HS-27A (cell line): ENCODE measurements around the gene TPPP2.
"Not testable (repeated sequence)": the region's sequence is repeated elsewhere in the genome, so short reads cannot be mapped to it uniquely, and the experiment has no call there.

Experiments
- DNase-seq: peaks from one replicate; pipeline ENCODE4 v3.0.0-alpha.2; 2012; ENCODE audit warnings: low read depth, missing footprints

Gene TPPP2

DNA sequence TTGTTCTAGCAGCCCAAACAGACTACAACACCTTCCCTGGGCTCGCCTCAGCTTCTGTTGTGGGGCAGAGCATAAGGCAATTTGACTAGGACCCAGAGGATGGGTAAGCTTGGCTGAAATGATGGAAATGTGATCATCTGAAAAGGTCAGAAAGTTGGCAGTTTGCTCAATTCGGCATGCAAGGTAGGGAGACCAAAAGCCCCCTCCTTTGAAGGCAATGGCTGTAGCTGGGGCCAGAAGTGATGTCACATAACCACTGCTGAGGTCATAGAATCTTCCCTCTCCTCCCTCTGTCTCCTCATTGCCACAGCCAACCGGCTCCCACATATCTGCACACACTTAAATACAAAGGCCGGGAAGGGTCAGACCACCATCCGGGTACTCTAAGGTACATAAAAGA is at the start of gene TPPP2:
Gene TPPP2, plus strand, starts transcription at position 301 of the 400 bp plus-strand sequence. CDS start 365 bp downstream, outside the sequence.
- DNase-seq: no peak

DNA sequence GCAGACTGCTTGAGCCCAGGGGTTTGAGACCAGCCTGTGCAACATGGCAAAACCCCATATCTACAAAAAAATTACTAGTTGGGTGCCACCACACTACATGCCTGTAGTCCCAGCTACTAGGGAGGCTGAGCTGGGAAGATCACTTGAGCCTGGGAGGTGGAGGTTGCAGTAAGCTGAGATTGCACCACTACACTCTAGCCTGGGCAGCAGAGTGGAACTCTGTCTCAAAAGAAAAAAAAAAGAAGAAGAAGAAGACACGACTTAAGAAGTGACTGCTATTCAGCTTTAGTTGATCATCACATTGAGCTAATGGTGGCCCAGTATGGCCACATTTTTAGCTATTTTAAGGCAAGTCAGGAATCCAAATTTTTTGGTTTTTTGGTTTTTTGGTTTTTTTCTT is 49.1 kb upstream of the TPPP2 start:
- no peak for DNase-seq

DNA sequence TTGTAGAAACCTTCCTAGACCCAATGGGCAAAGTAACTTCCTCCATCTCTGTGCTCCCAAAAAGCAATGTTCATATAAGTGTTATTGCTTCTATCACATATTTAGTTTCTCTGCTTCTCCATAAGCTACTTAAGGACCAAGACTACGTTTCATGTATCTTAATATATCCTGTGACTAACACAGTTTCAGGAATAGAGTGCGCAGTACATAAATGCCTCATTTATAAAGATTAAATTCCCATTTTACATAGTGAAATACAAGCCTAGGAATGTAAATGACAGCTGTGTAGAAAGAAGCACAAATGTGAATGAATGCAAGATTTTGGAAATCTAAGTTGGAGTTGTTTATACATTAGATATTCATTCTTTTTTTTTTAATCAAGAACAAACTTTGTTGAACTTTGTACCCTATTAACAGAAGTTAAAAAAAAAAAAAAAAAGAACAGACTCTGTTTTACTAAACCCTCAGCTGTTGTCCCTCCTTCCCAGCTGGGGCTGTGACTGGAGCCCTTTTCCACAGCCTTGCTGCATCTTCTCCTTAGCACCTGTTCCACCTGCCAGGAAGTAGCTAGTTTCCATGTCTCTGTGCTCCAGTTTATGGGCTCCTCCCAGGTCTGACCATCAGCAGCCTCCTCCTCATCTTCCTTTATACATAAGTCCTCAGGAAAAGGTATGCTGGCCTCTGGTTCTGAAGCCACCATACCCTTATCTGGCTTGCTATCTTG is 47.2 kb upstream of the TPPP2 start:
- DNase-seq: no peak

- DNase-seq: not testable (repeated sequence)
These were observed 44.4 kb upstream of the TPPP2 start for GRCh38 chr14:20985650-20986049.

GRCh38 chr14:20986811-20987210 is 43.2 kb upstream of the TPPP2 start:
- DNase-seq: peak; percentile 79

DNA sequence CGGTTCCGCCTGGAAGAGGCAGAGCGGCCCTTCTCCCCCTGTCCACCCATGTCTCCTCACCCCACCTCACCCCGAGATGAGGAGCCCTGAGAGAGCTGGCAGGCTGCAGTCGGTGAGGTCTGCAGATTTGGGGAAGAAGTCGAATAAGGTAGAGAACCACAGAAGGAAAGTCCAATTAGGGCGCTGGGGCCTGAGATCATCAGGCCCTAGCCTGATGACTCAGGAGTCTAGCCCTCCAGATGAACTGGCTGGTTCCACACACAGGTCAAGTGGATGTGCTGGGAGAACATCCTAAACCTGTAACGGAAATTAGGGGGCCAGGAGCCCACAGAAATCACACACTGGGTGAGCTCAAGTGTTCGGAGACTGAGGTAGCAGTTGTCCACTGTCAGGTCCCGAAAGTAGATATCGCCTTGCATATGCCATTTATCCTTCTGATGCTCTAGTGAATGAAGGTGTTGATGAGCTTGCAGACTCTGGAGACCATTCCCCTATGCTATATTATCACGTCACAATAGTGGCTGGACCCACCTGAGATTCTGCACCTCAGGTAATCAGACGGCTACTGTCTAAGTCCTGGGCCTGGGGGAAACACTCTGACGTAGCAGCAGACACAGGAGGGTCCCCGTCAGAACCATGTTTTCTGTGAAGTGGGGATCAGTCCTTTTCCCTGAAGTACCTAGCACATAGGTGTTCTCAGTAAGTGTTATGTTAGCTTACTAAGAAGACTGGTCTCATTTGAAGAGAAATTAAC is 41.1 kb upstream of the TPPP2 start:
- DNase-seq: no peak

DNA sequence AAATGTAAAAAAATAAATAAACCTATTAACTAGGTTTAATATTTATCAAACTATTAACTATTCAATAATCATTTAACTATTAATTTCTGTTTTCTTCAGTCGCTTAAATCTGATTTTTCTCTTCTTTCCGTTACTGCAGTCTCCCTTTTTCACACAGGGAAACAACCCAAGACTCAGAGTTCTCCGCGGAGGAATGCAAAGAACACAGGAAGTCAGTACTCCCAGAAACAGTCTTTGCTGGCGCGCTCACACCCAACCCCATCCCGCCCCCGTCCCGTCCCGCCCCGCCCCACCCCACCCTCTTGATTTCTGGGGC is 40.6 kb upstream of the TPPP2 start:
- DNase-seq: no peak

DNA sequence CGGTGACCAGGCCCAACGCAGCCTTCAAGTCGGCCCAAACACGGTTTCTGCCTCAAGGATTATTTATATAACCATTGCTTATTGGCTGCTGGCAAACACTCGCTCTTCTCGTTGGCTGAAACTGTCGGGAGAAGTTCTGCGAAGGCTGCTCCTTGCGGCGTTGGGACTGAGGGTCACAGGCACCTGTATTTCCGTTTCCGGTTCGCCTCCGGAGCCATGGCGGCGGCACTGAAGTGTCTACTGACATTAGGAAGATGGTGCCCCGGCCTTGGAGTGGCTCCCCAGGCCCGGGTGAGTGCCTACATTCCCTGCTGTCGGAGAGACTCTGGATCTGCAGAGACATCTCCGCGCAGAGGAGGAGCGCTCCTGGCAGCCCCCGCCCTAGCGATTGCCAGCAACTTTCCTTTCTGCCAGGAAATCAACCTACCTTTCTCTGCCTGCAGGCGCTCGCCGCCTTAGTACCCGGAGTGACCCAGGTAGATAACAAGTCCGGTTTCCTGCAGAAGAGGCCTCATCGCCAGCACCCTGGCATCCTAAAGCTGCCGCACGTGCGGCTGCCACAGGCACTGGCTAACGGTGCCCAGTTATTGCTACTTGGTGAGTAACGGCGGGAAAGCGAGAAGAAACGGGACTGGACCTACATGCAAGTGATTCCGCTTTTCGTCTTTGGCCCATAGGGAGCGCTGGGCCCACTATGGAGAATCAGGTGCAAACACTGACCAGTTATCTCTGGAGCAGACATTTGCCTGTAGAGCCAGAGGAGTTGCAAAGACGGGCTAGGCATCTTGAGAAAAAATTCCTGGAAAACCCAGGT is 40.0 kb upstream of the TPPP2 start, which contains the start of gene METTL17:
Gene METTL17, plus strand, starts transcription at position 194 of the 814 bp plus-strand sequence. Its CDS starts 23 bp downstream, at position 217.
- peak; percentile 94 for DNase-seq

DNA sequence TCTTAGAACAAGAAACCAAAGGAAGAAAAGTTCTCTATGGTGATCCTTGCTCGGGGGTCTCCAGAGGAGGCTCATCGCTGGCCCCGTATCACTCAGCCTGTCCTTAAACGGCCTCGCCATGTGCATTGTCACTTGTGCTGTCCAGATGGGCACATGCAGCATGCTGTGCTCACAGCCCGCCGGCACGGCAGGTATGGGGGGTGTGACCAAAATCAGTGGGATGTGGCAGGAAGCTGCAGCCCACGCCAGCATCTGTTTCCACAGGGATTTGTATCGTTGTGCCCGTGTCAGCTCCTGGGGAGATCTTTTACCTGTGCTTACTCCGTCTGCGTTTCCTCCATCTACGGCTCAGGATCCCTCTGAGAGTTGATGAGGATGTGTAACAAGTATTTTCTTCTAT is 33.5 kb upstream of the TPPP2 start:
- DNase-seq: no peak

DNA sequence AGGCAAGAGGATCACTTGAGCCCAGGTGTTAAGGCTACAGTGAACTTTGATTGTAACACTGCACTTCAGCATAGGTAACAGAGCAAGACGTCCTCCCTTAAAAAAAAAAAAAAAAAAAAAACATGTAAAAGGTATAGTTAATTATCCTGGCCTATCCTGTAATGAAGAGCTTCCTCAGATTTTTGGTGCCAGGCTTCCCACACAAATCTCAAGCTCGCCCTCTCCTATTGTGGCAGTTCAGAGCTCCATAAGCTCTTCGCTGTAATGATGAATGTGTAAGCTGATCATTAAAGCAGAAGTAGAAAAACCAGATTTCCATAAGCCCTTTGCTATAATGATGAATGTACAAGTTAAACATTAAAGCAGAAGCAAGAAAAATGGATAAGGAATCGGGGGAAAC is 32.9 kb upstream of the TPPP2 start:
- no peak for DNase-seq

DNA sequence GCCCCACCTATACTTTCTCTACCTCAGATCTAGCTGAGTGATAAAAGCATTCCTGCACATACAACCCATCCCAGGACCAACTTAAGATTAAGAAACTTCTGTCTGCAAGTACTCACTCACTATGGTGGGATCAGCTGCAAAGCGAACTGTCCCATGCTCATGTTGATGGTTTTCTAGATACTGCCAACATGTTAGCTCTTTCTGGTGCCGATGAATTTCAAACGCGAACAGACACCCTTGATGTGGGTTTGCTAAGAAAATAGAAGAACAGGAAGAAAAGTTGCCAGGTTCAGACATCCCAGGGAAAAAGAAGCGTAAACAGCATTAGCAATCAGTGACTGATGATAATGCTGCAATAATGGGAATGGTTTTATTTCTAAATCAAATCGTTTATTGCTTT is 32.5 kb upstream of the TPPP2 start:
- DNase-seq: no peak

DNA sequence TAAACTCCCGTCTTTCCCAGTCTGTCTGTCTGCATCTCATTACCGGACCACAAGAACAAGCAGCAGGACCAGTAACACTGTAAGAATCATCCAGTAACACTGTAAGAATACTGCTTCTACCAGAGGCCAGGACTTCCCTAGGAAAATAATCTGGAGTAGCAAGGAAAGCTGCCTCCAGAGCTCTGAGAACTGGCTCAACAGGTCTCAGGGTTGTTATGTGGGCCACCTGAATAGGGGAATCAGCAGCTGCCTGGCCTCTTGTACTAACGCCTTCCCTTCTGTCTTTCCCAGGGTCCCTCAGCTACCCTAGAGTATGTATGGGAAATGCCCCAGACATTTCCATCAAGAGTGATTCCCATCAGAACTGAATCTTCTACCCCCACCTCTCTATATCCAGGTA is 31.9 kb upstream of the TPPP2 start:
- no peak for DNase-seq

DNA sequence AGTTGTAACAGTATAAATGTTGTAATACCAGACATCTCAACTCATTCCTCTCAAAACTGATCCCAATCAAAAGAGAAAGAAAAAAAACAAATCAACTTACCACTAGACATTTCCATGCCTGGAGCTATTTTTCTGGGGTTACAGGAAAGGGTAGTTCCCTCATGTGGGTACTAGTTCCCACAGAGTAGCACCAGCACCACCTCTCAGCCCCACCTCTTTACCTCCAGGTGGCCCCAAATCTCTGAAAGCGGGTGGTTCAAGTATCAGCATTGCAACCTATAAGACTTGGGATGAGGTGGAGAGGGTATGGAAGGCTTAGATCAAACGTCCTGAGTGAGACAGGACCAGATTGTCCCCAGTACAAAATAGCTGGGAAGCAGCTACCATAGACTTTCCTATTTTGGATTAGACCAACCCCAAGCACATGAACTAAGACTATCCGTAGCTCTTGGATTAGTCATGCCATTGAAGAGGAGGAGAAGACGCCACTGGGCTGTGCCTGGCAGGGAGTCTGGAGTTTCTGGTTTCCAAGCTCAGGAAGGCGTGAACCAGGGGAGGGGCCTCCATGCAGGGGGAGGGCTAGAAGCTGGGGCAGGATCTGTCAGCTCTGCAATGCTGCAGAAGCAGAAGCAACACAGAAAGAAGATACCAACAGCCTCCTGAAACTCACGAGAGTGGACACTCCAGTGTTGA is 31.2 kb upstream of the TPPP2 start, which contains the start of gene SLC39A2:
Gene SLC39A2, plus strand, starts transcription at position 620 of the 693 bp plus-strand sequence. CDS start 154 bp downstream, outside the sequence.
- no peak for DNase-seq

DNA sequence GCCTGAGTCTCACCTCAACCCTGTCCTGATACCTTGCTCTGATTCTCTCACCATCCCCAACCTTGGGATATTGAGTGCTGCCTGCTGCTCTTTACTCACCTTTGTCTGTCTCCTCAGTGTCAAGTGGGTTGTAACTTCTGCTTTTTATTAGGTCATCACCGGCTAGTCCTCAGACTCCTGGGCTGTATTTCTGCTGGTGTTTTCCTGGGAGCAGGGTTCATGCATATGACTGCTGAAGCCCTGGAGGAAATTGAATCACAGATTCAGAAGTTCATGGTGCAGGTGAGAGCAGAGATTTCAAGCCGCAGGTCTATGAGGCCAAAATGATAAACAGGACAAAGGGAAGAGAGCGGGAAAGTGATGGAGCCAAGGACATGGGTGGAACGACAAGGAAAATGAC is 30.4 kb upstream of the TPPP2 start:
- DNase-seq: no peak

DNA sequence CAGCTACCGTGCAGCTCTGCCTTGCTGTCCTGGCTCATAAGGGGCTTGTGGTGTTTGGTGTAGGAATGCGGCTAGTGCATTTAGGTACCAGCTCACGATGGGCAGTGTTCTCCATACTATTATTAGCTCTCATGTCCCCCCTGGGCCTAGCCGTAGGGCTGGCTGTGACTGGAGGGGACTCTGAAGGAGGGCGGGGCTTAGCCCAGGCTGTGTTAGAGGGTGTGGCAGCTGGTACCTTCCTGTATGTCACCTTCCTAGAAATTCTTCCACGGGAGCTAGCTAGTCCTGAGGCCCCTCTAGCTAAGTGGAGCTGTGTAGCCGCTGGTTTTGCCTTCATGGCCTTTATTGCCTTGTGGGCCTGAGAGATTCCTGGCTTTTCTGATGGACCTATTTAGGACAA is 28.8 kb upstream of the TPPP2 start:
- DNase-seq: no peak

DNA sequence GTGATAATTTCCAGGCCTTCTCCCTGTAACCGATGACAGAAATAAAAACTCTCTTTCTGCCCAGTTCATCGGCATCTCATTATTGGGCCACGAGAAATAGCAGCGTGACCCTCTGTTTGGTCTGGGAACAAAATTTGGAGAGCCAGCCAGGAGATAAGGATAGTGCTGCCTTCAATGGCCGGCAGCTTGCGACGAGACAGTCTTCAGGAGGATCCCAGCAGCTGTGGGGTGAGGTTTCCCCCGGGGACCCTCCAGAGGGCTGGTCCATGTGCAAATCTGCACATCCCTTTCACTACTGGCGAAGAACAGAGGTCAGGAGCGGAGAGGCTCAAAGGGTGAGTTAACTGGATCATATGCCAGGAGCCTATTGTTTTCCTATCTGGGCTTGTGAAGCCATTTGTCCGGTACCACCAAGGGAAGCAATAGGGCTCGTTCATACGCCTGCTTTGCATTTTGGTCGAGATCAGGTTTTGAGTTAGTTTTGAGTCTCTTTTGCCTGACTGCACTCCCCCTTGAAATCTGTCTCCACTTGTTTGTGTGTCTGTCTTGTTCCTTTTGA is 26.1 kb upstream of the TPPP2 start:
- DNase-seq: no peak

GRCh38 chr14:21009721-21010120 is 20.3 kb upstream of the TPPP2 start:
- not testable (repeated sequence) for DNase-seq

GRCh38 chr14:21011136-21011535 is 18.9 kb upstream of the TPPP2 start:
- DNase-seq: no peak

DNA sequence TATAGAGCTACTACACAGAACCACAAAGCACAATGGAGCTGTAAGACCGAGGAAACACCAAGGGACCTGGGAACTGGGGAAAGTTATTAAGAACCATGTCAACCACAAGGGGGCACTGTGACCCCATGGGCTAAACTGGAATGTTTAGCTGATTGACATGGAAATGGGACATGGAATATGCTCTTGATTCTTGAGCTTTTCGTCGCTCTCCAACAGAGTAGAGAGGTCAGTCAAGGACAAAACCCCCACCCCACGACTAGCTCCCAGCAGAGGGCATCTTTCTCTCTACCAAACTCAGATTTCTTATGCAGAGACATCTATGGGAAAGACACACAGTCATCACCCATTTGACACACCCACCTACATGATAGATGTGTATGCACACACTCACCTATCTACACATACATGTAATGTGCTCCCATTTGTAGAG is 15.2 kb upstream of the TPPP2 start:
- peak; percentile 76 for DNase-seq

DNA sequence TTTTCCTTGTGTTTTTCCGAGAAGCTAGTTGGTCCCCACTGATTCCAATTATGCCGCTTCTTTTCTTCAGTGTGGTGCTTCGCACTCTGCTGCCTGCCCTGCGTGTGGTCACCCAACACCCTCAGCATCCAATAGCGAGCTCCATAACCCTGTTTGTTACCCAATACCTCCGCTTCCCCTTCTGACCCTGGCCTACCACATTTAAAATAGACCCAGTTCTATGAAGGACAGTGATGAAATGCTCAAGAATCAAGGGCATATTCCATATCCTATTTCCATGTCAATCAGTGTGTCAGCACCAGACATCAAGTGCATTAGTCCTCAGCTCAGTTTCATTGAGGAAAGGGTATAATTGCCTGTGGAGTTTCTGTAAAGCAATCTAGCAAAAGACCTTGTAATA is 14.7 kb upstream of the TPPP2 start:
- DNase-seq: no peak

DNA sequence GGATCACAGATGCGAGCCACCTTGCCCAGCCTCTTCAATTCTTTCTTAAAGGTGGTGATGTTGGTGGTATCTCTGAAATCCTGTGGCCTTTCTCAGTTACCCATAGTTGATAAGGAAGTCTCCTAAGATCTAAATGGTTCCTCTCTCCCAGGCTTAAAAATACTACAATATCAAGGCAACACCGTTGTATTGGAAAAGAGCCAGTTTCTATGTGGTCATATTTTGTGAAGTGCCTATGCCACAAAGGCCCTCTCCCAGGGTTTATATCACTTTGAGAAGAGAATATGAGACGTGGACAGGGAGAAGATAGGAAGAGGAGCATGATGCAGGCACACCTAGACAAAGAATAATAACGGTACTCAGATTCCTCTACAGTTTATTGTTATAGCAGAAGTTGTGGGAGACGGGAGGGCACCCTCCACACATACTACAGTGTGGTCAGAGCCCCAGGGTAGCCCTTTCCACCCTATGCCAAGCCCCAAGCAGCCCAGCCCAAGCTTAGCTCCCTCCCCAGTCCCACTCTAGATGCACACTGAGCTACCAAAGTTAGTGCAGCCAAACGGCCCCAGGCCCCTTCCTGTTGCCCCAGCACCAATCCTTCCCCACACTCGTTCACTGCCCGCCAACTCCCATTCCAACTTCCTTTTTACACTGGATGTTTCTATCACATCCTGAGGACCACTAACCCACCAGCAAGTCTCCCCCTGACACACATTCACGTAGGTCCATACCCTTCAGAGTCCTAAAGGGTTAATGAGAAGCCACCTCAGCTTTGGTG is 13.4 kb upstream of the TPPP2 start:
- DNase-seq: no peak
